HG03175 (cell line): ENCODE data around the gene PDE6H.

Experiments used
- ATAC-seq: cut with Tn5 transposase; IDR thresholded peaks from one replicate; pipeline ENCODE4 v1.9.1; 2021; ENCODE audit warnings: mild to moderate bottlenecking, moderate library complexity; ENCODE audit not compliant: unreplicated experiment

PDE6H gene

DNA sequence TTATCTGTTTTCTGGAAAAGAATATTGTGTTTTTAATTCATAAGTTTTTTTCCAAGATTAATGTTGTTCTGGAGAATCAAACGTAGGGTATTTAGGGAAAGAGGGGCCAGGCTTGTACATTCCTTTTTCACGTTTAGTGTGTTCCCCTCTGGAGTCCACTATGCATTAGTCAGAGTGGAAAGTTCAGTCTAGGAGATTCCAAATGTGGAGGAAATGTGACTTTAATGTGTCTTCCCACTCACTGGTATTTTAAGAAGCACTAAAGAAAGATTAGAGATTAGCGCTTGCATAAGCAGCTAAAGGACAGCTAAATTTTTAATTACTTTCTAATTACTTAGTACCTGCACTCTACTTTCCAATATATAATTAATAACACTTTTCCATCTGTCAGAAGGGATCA, 4.4 kb upstream of the PDE6H start:
- no peak for ATAC-seq

GRCh38 chr12:14970473-14970872, 2.4 kb upstream of the PDE6H start:
- ATAC-seq: no peak

DNA sequence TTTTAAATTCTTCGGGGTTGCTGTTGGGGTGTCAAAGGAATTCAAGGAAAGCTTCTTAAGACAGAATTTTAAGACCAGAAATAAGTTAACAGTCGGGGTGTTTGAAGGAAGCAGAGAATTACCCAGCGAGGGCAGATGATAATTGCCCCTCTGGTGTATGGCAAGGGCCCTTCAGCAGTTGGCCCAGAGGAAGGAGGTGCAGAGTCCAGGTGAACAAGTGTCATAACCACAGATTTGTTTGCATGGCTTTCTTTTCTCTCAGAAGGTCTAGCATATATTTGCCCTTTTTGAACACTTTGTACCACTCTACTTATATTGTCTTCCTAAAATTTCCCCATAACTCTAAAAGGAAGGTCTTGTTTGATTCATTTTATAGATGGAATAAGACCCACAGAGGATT, 1.8 kb downstream of the PDE6H start:
- ATAC-seq: no peak

DNA sequence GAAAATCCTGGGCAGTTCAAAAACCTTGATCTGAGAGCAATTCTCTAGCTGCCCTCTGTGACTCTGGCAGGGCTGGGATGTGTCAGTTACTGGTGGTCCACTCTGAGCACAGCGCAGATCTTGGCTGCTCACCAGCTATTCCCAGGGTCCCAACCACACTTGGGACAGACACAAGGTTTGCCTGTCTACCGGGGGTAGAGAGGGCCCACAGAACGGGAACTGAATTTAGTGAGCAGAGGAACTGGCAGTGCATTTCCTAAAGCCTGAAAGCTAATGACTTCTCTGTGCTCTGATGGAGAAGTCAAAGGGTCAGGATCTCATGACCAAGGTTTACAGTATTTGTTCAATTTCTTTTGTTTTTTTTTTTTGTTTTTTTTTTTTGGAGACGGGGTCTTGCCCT, 2.6 kb downstream of the PDE6H start:
- ATAC-seq: no peak

GRCh38 chr12:14976658-14977057, 3.8 kb downstream of the PDE6H start:
- no peak for ATAC-seq

DNA sequence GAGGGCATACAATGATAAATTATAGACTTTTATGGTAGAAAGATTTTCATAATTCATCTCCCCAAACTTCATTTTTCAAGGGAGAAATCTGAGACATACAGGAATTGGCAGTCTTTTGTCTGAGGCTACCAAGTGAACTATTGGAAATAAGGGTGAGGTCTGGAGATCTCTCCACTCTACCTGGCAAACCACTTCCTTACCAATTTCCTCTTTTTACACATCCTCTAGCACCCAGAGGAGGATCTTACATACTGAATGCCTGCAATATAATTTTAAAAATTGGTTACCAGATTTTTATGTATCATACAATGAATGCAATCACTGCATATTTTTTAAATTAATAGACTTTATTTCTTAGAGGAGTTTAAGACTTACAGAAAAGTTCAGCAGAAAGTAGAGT, 6.6 kb downstream of the PDE6H start:
- no peak for ATAC-seq

GRCh38 chr12:14981049-14981448, 8.2 kb downstream of the PDE6H start:
- no peak for ATAC-seq

GRCh38 chr12:14982562-14982961, 9.7 kb downstream of the PDE6H start:
- ATAC-seq: no peak

DNA sequence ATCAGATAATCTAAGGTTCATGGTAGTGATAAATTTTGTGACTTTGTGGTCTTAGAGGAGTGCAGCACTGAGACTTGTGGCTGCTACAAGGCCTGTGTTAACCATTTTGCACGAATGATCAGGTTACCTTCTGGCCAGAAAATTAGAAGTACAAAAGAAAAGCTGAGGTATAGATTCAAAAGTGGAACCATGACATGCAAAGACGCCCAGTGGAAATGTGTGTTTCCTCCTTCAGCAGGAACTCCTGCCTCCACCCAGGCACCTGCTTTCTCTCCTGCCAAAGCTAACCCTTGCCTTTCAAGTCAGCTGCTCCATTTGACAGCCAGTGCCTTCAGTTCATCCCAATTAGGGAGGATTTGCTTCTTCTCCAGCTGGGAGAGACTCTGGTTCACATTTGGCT, 10.1 kb downstream of the PDE6H start:
- no peak for ATAC-seq

GRCh38 chr12:14984036-14984435, 11.2 kb downstream of the PDE6H start:
- no peak for ATAC-seq

GRCh38 chr12:14984766-14985285, 12.0 kb downstream of the PDE6H start:
- ATAC-seq: no peak

DNA sequence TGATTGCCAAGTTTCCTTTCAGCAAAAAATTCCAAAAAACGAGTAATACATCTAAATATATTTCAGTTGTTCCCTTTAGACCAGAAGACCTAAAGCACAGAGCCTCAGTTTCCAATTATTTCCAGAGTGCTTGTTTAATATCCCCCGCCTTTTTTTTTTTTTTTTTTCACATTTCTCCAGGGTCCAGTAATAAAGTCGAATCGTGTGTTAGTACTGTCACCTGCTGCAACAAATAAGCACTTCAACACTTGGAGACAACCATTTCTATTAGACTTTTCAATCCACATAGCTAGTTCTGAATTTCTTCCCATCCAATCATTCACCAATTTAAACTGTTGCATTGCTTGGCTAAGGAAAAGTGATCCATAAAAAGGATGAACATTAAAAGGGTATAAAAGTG, 13.6 kb downstream of the PDE6H start:
- no peak for ATAC-seq

GRCh38 chr12:14988035-14988434, 15.2 kb downstream of the PDE6H start:
- ATAC-seq: no peak

DNA sequence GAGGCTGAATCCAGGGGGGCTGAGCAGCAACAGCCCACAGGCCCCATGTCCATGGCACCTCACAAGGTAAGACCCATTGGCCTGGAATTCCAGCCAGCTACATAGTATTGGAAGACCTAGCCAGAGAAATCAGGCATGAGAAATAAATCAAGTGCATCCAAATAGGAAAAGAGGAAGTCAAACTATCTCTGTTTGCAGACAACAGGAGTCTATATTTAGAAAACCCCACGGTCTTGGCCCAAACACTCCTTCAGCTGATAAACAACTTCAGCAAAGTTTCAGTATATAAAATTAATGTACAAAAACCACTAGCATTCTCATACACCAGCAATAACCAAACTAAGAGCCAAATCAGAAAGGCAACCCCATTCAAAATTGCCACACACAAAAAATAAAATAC, 16.9 kb downstream of the PDE6H start:
- peak; percentile 49 for ATAC-seq

- no peak for ATAC-seq
These were observed 18.2 kb downstream of the PDE6H start for GRCh38 chr12:14991069-14991468.

- ATAC-seq: no peak
These were observed 19.8 kb downstream of the PDE6H start for GRCh38 chr12:14992673-14993072.

GRCh38 chr12:14993117-14993516, 20.3 kb downstream of the PDE6H start:
- no peak for ATAC-seq

DNA sequence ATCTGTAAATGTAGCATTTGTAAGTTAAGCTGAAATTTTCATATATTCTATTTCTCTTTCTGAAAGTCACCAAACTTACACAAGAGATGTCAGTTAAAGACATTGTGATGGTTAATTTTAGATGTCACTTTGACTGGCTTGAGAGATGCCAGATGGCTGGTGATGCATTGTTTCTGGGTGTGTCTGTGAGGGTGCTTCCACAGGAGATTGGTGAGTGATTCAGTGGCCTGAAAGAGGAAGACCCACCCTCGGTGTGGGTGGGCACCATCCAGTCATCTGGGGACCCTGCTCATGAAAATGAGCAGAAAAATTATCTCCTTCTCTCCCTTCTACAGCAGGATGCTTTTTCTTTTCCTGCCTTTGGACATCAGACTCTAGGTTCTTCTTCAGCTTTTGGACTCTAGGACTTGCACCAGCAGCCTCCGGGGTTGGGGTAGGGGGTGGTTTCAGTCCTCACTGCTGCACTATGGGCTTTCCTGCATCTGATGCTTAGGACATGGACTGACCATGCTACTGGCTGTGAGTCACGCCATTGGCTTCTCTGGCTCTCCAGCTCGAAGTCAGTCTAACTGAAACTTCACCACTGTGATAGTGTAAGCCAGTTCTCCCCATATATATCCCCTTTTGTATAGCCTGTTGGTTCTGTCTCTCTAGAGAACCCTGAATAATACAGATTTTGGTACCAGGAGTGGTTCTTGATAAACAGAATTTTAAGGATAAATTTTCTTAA, 20.9 kb downstream of the PDE6H start:
- no peak for ATAC-seq

GRCh38 chr12:14994610-14995009, 21.8 kb downstream of the PDE6H start:
- ATAC-seq: no peak

GRCh38 chr12:14995583-14996425, 23.0 kb downstream of the PDE6H start:
- ATAC-seq: no peak

GRCh38 chr12:14997998-14998397, 25.2 kb downstream of the PDE6H start:
- ATAC-seq: no peak

DNA sequence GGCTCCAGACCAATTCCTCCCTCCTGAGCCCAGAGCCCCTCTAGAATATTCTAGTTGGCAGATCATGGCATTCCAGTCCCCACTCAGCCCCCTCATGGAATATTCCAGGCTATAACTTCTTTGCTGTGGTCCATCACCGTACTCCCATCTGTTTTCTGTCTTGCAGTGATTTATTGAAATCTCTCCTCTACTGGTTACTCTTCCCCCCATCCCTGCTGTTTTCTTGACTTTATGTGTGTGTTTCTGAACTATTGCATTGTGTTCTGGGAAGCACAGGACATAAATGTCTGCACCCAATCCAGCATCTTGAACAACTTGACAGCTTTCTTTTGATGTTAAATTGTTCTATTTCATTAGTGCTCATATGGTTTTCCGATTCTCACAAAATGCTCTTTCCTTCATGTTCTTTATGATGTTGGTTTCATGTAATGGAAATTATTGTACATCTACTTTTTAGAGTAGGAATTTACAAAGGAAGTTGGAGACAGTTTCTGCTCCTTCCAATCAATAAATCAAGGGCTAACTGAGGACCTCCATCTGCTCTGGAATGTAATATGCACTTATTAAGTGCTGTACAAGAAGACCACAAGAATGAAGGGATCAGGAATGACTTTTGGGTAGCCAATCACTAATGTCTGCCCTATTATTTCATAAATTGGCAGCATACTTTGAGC, 26.3 kb downstream of the PDE6H start:
- no peak for ATAC-seq
